B cell (primary cell): Measurements from ENCODE around the gene IL1R2. TPM values are rescaled to one million over a fixed set of nuclear protein-coding genes. Genes with fewer than 3 reads are reported as not detected.

Experiments
- ATAC-seq: fragments of 200-7000 bp; cut with Tn5 transposase; one replicate; pipeline ENCODE4 v1.10.0; 2021; ENCODE audit warnings: low read depth, mild to moderate bottlenecking, moderate number of reproducible peaks, moderate library complexity
- CTCF ChIA-PET: fragments of 350-600 bp; sonication (Branson Sonifier 250); formaldehyde crosslinking; loops from one replicate; lab custom pipeline; 2021; ENCODE audit warnings: antibody characterized with exemption, inconsistent platforms; lab: Charles Lee
- POLR2A ChIA-PET: fragments of 350-600 bp; sonication (Branson Sonifier 250); formaldehyde crosslinking; loops from one replicate; lab custom pipeline; 2021; ENCODE audit warnings: antibody characterized with exemption; lab: Charles Lee
- DNase-seq: peaks from one replicate; pipeline ENCODE4 v3.0.0; 2013
- H2AFZ ChIP-seq: 2 replicates; pipeline ENCODE4 v1.6.1; 2012; ENCODE audit warnings: mild to moderate bottlenecking, low read depth, low read length; ENCODE audit not compliant: insufficient read depth, poor library complexity, severe bottlenecking
- H3K27ac ChIP-seq, 2 donors: 1 replicate in 1 of 2; 2 replicates in 1 of 2; pipeline ENCODE4 v1.5.1; 2012 to 2013; ENCODE audit warnings: low read length in 2 of 2, mild to moderate bottlenecking in 2 of 2, moderate library complexity in 1 of 2
- H3K27me3 ChIP-seq, 4 experiments: fragments of 200-600 bp in 1 of 4; sonication (generic) in 1 of 4; replicated peaks in 1 of 4; 1 replicate in 2 of 4; 2 replicates in 2 of 4; pipeline versions ENCODE4 v1.6.1 to v1.7.0; 2013 to 2016; ENCODE audit warnings: low read length in 3 of 4, mild to moderate bottlenecking in 2 of 4, mixed read lengths in 1 of 4, moderate library complexity in 1 of 4; ENCODE audit not compliant: insufficient read depth in 4 of 4, control insufficient read depth in 3 of 4; ENCODE audit errors: control extremely low read depth in 1 of 4
- H3K36me3 ChIP-seq, 2 experiments: replicated peaks in 1 of 2; 1 replicate in 1 of 2; 2 replicates in 1 of 2; pipeline versions ENCODE4 v1.6.1 to v1.7.1; 2013; ENCODE audit warnings: low read length in 1 of 2; ENCODE audit not compliant: insufficient read depth in 2 of 2, control insufficient read depth in 1 of 2; ENCODE audit errors: control extremely low read depth in 1 of 2, extremely low read depth in 1 of 2
- H3K4me1 ChIP-seq, 2 donors: fragments of 200-600 bp in 1 of 2; sonication (generic) in 1 of 2; 1 replicate in 1 of 2; 2 replicates in 1 of 2; pipeline versions ENCODE4 v1.5.1 to v1.6.1; 2013 to 2017; ENCODE audit warnings: low read length in 2 of 2; ENCODE audit not compliant: control insufficient read depth in 2 of 2, insufficient read depth in 2 of 2
- H3K4me2 ChIP-seq: replicated peaks from 2 replicates; pipeline ENCODE3; 2012; ENCODE audit warnings: mild to moderate bottlenecking, low read depth, low read length; ENCODE audit not compliant: poor library complexity, severe bottlenecking
- H3K4me3 ChIP-seq, 5 experiments: fragments of 200-600 bp in 1 of 5; sonication (generic) in 1 of 5; 1 replicate in 3 of 5; 2 replicates in 2 of 5; pipeline versions ENCODE4 v1.5.1 to v1.7.0; 2011 to 2016; ENCODE audit warnings: low read length in 4 of 5, mild to moderate bottlenecking in 4 of 5, low read depth in 2 of 5, control low read depth in 1 of 5, moderate library complexity in 1 of 5; ENCODE audit not compliant: insufficient read depth in 1 of 5; ENCODE audit errors: control extremely low read depth in 1 of 5, extremely low read depth in 1 of 5
- H3K79me2 ChIP-seq: fragments of 200-600 bp; sonication (generic); one replicate; pipeline ENCODE4 v1.6.0; 2016; ENCODE audit warnings: low read length; ENCODE audit not compliant: control insufficient read depth, insufficient read depth
- H3K9ac ChIP-seq: fragments of 200-600 bp; sonication (generic); 2 replicates; pipeline ENCODE4 v1.6.1; 2017; ENCODE audit warnings: mild to moderate bottlenecking, low read length, moderate library complexity
- H3K9me3 ChIP-seq, 3 donors: one replicate each; pipeline versions ENCODE4 v1.6.1 to v1.7.1; 2013; ENCODE audit warnings: low read length in 2 of 3; ENCODE audit not compliant: control insufficient read depth in 2 of 3, insufficient read depth in 1 of 3; ENCODE audit errors: control extremely low read depth in 1 of 3
- H4K20me1 ChIP-seq: 2 replicates; pipeline ENCODE4 v1.6.0; 2012; ENCODE audit warnings: mild to moderate bottlenecking, low read length; ENCODE audit not compliant: insufficient read depth, control insufficient read depth, poor library complexity, severe bottlenecking
- H3K27ac Mint-ChIP-seq: one replicate; pipeline ENCODE4 v1.8.0; 2021; ENCODE audit warnings: mixed read lengths
- H3K27me3 Mint-ChIP-seq: one replicate; pipeline ENCODE4 v1.8.0; 2021; ENCODE audit warnings: mixed read lengths
- H3K4me1 Mint-ChIP-seq: one replicate; pipeline ENCODE4 v1.8.0; 2021; ENCODE audit warnings: mixed read lengths
- H3K4me3 Mint-ChIP-seq: one replicate; pipeline ENCODE4 v1.8.0; 2021; ENCODE audit warnings: mixed read lengths
- H3K9me3 Mint-ChIP-seq: one replicate; pipeline ENCODE4 v1.8.0; 2022; ENCODE audit warnings: mixed read lengths; ENCODE audit not compliant: insufficient read depth
- EZH2 ChIP-seq: IDR thresholded peaks from 2 replicates; pipeline ENCODE4 v1.6.1; 2012; ENCODE audit warnings: borderline replicate concordance, low read depth, mild to moderate bottlenecking, moderate library complexity, low read length; ENCODE audit not compliant: insufficient read depth, poor library complexity, severe bottlenecking
- WGBS: methylation state at CpG from one replicate; pipeline ENCODE4 v1.1.5; 2013; ENCODE audit warnings: missing lambda C conversion rate; ENCODE audit not compliant: insufficient coverage; 5-methylcytosine and 5-hydroxymethylcytosine counted together
- intact Hi-C: fragments of 100-400 bp; cut with micrococcal nuclease; formaldehyde crosslinking; loops from one replicate; pipeline ENCODE4 v1.10.0; 2022
- polyA plus RNA-seq: library from polyadenylated mRNA; depleted of rRNA; stranded (reverse); fragments of >200 nt; gene quantifications from 2 replicates; pipeline ENCODE4 v1.2.3, GENCODE V29; 2012
- total RNA-seq, 2 donors: library from RNA; stranded (reverse); fragments of 120-200 nt in 1 of 2; gene quantifications; 1 replicate in 1 of 2; 2 replicates in 1 of 2; pipeline versions ENCODE4 v1.2.3 to v1.2.4, GENCODE V29; 2013 to 2022
- TF ChIP-seq, protein P1 (sequence below): fragments of 200-600 bp; IDR thresholded peaks from one replicate; pipeline ENCODE4 v1.8.0; 2022; ENCODE audit warnings: antibody characterized with exemption, mild to moderate bottlenecking

IL1R2 gene
- total and polyA plus RNA-seq, 2 donors (not counting 1 experiment from before 2014, with no cell fraction given): not detected

DNA sequence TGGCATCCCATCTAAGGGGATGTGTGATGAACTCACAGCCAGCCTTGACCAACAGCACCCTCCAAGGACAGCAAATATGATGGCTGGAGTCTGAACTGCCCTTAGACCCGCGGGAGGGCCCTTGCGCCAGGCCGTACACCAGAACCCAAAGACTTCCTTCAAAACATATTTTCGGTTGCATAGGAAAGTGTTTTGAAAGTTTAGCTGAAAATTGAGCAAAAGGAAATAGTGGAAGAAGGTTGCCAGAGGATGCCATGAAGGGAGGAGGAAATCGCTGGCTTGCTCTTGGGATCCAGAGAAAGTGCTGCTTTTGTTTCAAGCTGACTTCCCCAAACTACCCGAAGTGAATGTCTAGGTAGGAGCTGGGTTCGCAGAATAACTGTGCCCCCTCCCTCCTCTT is 61.3 kb downstream of the IL1R2 start:
- H4K20me1 ChIP-seq: no peaks in the 10 kb centered on the region
- no peak for ATAC-seq
- H3K4me1 ChIP-seq: no peaks in the 10 kb centered on the region
- DNase-seq: no peak
- no peaks in the 10 kb centered on the region for H3K79me2 ChIP-seq
- H3K9me3 Mint-ChIP-seq: no peaks in the 10 kb centered on the region
- ChIA-PET POLR2A (no interaction called here), CTCF (interaction anchor here (0.9 kb wide), 1 partner anchor 33 kb away, joined by 4 read pairs; no protein-coding TSS in a partner anchor)
- no CpG with 5 or more reads among the region's 8 CpGs for WGBS
- H3K4me2 ChIP-seq: no peak overlapping the region
- no peak overlapping the region for H3K9ac ChIP-seq
- H3K9me3 ChIP-seq: peaks cover 0 to 10% (median 0%) of the 10 kb centered on the region in 3 donors
- no peaks in the 10 kb centered on the region for H3K36me3 ChIP-seq
- TF ChIP-seq, protein P1, sequence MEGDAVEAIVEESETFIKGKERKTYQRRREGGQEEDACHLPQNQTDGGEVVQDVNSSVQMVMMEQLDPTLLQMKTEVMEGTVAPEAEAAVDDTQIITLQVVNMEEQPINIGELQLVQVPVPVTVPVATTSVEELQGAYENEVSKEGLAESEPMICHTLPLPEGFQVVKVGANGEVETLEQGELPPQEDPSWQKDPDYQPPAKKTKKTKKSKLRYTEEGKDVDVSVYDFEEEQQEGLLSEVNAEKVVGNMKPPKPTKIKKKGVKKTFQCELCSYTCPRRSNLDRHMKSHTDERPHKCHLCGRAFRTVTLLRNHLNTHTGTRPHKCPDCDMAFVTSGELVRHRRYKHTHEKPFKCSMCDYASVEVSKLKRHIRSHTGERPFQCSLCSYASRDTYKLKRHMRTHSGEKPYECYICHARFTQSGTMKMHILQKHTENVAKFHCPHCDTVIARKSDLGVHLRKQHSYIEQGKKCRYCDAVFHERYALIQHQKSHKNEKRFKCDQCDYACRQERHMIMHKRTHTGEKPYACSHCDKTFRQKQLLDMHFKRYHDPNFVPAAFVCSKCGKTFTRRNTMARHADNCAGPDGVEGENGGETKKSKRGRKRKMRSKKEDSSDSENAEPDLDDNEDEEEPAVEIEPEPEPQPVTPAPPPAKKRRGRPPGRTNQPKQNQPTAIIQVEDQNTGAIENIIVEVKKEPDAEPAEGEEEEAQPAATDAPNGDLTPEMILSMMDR: no peak
- no peak for TF ChIP-seq EZH2
- H3K27ac ChIP-seq: no peak overlapping the region
- H3K27ac Mint-ChIP-seq: no peak overlapping the region
- H2AFZ ChIP-seq: no peak overlapping the region
- no peak overlapping the region for H3K4me3 ChIP-seq
- H3K4me1 Mint-ChIP-seq: no peaks in the 10 kb centered on the region
- peaks cover 0 to 12% (median 1%) of the 10 kb centered on the region in 4 experiments for H3K27me3 ChIP-seq
- H3K27me3 Mint-ChIP-seq: peaks cover 9% of the 10 kb centered on the region
- intact Hi-C loops: no loop called here
- H3K4me3 Mint-ChIP-seq: no peak overlapping the region

DNA sequence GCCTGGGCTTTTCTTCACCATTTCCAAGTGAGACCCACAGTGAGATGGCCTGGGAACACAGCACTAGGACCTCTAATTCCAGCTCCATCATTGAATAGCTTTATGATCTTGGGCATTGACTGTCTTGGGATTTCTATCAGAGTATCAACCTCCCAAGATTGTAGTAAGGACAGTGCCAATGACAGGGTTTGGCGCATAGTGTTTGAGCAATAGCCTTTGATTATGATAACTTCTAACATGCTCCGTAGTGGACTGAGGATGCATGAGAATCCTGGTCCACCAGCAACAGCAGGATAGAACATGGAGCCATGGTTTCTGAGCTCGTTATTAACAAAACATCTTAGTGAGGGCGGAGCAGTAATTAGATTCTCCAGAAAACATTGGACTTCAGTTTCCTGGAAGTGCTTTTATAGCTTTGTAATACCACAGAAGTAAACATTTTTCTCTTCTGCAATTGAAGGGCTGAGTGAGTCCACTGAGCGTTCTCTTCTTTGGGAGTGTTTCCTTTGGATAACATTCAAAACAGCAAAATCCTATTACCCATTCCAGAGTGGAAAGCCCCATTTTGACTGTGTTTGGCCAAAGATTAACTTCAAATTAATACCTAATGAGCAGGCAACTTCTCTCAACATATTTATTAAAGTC is 63.7 kb downstream of the IL1R2 start:
- Histone ChIP-seq H3K9ac (no peak overlapping the region), H2AFZ (no peak overlapping the region), H3K4me1 (no peaks in the 10 kb centered on the region), H3K4me3 (no peak overlapping the region), H3K27ac (no peak overlapping the region), H3K4me2 (no peak overlapping the region), H3K79me2 (no peaks in the 10 kb centered on the region), H3K36me3 (no peaks in the 10 kb centered on the region), H3K9me3 (peaks cover 0 to 5% (median 0%) of the 10 kb centered on the region in 3 donors), H4K20me1 (no peaks in the 10 kb centered on the region), H3K27me3 (peaks cover 0 to 10% (median 1%) of the 10 kb centered on the region in 4 experiments)
- H3K27me3 Mint-ChIP-seq: peaks cover 11% of the 10 kb centered on the region
- CTCF ChIA-PET: interaction anchor here (1.4 kb wide), 1 partner anchor 185 kb away, joined by 7 read pairs; no protein-coding TSS in a partner anchor
- DNase-seq (no peak), ATAC-seq (no peak)
- POLR2A ChIA-PET: no interaction called here
- no peak overlapping the region for H3K27ac Mint-ChIP-seq
- TF ChIP-seq, protein P1: no peak
- TF ChIP-seq EZH2: no peak
- intact Hi-C loops: no loop called here
- no peak overlapping the region for H3K4me3 Mint-ChIP-seq
- H3K4me1 Mint-ChIP-seq: no peaks in the 10 kb centered on the region
- 100% methylated on average over 2 of the region's 5 CpGs for WGBS
- H3K9me3 Mint-ChIP-seq: no peaks in the 10 kb centered on the region
